Measurements from ENCODE around the gene PCDH12. TPM values are rescaled to one million over a fixed set of nuclear protein-coding genes. Genes with fewer than 3 reads are reported as not detected.

PCDH12 gene
- total and polyA plus RNA-seq, 2 donors (not counting 3 experiments of a cell fraction or from before 2014, with no cell fraction given) = 6.2 to 20.4 TPM

GRCh38 chr5:141910271-141910673 is 47.7 kb downstream of the PCDH12 start:
- H3K36me3 ChIP-seq (ENCODE audit: control insufficient read depth in 2 of 2, extremely low read depth in 1 of 2, insufficient read depth in 2 of 2, low read length in 2 of 2) = no peaks in the 10 kb centered on the region
- no peak overlapping the region for H3K4me3 ChIP-seq (replicated peaks in 1 of 3; ENCODE audit: insufficient read depth in 1 of 3, low read depth in 1 of 3, low read length in 3 of 3)
- no peak overlapping the region for H2AFZ ChIP-seq (ENCODE audit: low read depth, low read length)
- H4K20me1 ChIP-seq (replicated peaks; ENCODE audit: control insufficient read depth, extremely low read depth, insufficient read depth, low read length) = no peaks in the 10 kb centered on the region
- CTCF ChIA-PET = interaction anchor here (1.2 to 2.5 kb wide), 3 partner anchors 50 to 218 kb away, joined by 3 to 10 read pairs (median 4); no protein-coding TSS in a partner anchor
- FAIRE-seq (no peak), DNase-seq (ENCODE audit: low read depth, low spot score) (no peak)
- dilution Hi-C loops (cut with MboI; ENCODE audit: extremely low pct_ligation_motif_present, low sequenced_read_pairs) = no loop called here
- TF ChIP-seq GATA2 (IDR thresholded peaks at IDR 0.05; ENCODE audit: insufficient read depth, insufficient read length, low read depth, low read length) (no peak), POLR2A (IDR thresholded peaks at IDR 0.05; ENCODE audit: low read depth, low read length) (no peak)
- no TSS peak for BruUV-seq (replicated peaks)
- no peak overlapping the region for H3K27ac ChIP-seq (ENCODE audit: insufficient read depth, low read depth, low read length)
- POLR2A ChIA-PET = no interaction called here
- intact Hi-C loops (cut with micrococcal nuclease) = no loop called here
- H3K9me1 ChIP-seq (replicated peaks; ENCODE audit: control insufficient read depth, extremely low read depth, insufficient read depth, low read length) = no peaks in the 10 kb centered on the region
- peaks cover 9 to 11% of the 10 kb centered on the region in 2 experiments for H3K27me3 ChIP-seq (ENCODE audit: control insufficient read depth in 2 of 2, insufficient read depth in 2 of 2, low read length in 2 of 2)
- H3K4me1 ChIP-seq (ENCODE audit: control insufficient read depth, extremely low read depth, insufficient read depth, low read length) = peaks cover 3% of the 10 kb centered on the region
- no peaks in the 10 kb centered on the region for H3K79me2 ChIP-seq (ENCODE audit: control insufficient read depth, insufficient read depth, low read length)
- no peak overlapping the region for H3K4me2 ChIP-seq (ENCODE audit: insufficient read depth, low read length)
- no peak overlapping the region for H3K9ac ChIP-seq (replicated peaks; ENCODE audit: extremely low read depth, insufficient read depth, low read length)
- H3K9me3 ChIP-seq (replicated peaks; ENCODE audit: control insufficient read depth, insufficient read depth, low read length) = no peaks in the 10 kb centered on the region

- intact Hi-C loops (cut with micrococcal nuclease) (no loop called here), dilution Hi-C loops (cut with MboI; ENCODE audit: extremely low pct_ligation_motif_present, low sequenced_read_pairs) (no loop called here)
- CTCF ChIA-PET = interaction anchor here (1.4 kb wide), 1 partner anchor 152 kb away, joined by 4 read pairs; no protein-coding TSS in a partner anchor
These were observed 48.8 kb downstream of the PCDH12 start for GRCh38 chr5:141909212-141909611.

More at GRCh38 chr5:141909212-141909611, 48.8 kb downstream of the PCDH12 start:
- Histone ChIP-seq H4K20me1 (replicated peaks; ENCODE audit: control insufficient read depth, extremely low read depth, insufficient read depth, low read length) (no peaks in the 10 kb centered on the region), H3K36me3 (ENCODE audit: control insufficient read depth in 2 of 2, extremely low read depth in 1 of 2, insufficient read depth in 2 of 2, low read length in 2 of 2) (no peaks in the 10 kb centered on the region), H2AFZ (ENCODE audit: low read depth, low read length) (no peak overlapping the region), H3K9me1 (replicated peaks; ENCODE audit: control insufficient read depth, extremely low read depth, insufficient read depth, low read length) (no peaks in the 10 kb centered on the region), H3K79me2 (ENCODE audit: control insufficient read depth, insufficient read depth, low read length) (no peaks in the 10 kb centered on the region), H3K9ac (replicated peaks; ENCODE audit: extremely low read depth, insufficient read depth, low read length) (no peak overlapping the region), H3K27ac (ENCODE audit: insufficient read depth, low read depth, low read length) (no peak overlapping the region), H3K27me3 (ENCODE audit: control insufficient read depth in 2 of 2, insufficient read depth in 2 of 2, low read length in 2 of 2) (peaks cover 9 to 11% of the 10 kb centered on the region in 2 experiments), H3K4me2 (ENCODE audit: insufficient read depth, low read length) (no peak overlapping the region), H3K4me1 (ENCODE audit: control insufficient read depth, extremely low read depth, insufficient read depth, low read length) (peaks cover 3% of the 10 kb centered on the region), H3K9me3 (replicated peaks; ENCODE audit: control insufficient read depth, insufficient read depth, low read length) (no peaks in the 10 kb centered on the region), H3K4me3 (replicated peaks in 1 of 3; ENCODE audit: insufficient read depth in 1 of 3, low read depth in 1 of 3, low read length in 3 of 3) (no peak overlapping the region)
- no peak for DNase-seq (ENCODE audit: low read depth, low spot score)
- TF ChIP-seq CTCF (IDR thresholded peaks at IDR 0.05; ENCODE audit: extremely low read depth in 1 of 2, insufficient read depth in 1 of 2, low read depth in 1 of 2, low read length in 2 of 2) = no peak
- no peak for TF ChIP-seq POLR2A (IDR thresholded peaks at IDR 0.05; ENCODE audit: low read depth, low read length)
- no peak for TF ChIP-seq EZH2 (IDR thresholded peaks at IDR 0.05; ENCODE audit: borderline replicate concordance, low read depth, low read length, severe bottlenecking)
- POLR2A ChIA-PET = no interaction called here
- BruUV-seq (replicated peaks) = no TSS peak
- FAIRE-seq = no peak
